Common myeloid progenitor, CD34-positive (primary cell): Measurements from ENCODE around the gene GPR161.

Experiments used
- CTCF ChIA-PET: fragments of 350-600 bp; sonication (Branson Sonifier 250); formaldehyde crosslinking; loops from one replicate; lab custom pipeline; 2021; ENCODE audit warnings: antibody characterized with exemption; lab: Charles Lee
- POLR2A ChIA-PET: fragments of 350-600 bp; sonication (Branson Sonifier 250); formaldehyde crosslinking; loops from one replicate; lab custom pipeline; 2021; ENCODE audit warnings: antibody characterized with exemption; lab: Charles Lee
- DNase-seq, 3 donors: peaks; one replicate each; pipeline versions ENCODE4 v3.0.0 to v3.0.0-alpha.2; 2013
- H3K27ac ChIP-seq, 2 experiments: 1 replicate in 1 of 2; 2 replicates in 1 of 2; pipeline ENCODE4 v1.7.0; 2013; ENCODE audit warnings: inconsistent platforms in 2 of 2, low read length in 2 of 2, mild to moderate bottlenecking in 2 of 2, low read depth in 1 of 2, moderate library complexity in 1 of 2; ENCODE audit not compliant: severe bottlenecking in 2 of 2, insufficient read depth in 1 of 2, poor library complexity in 1 of 2
- H3K27me3 ChIP-seq, 5 experiments: replicated peaks in 2 of 5; 1 replicate in 3 of 5; 2 replicates in 2 of 5; pipeline versions ENCODE4 v1.6.1 to v1.7.0; 2013; ENCODE audit warnings: low read length in 4 of 5, mild to moderate bottlenecking in 2 of 5, moderate library complexity in 2 of 5, inconsistent platforms in 1 of 5; ENCODE audit not compliant: insufficient read depth in 5 of 5, control insufficient read depth in 4 of 5
- H3K36me3 ChIP-seq, 4 experiments: 1 replicate in 2 of 4; 2 replicates in 2 of 4; pipeline versions ENCODE4 v1.6.1 to v1.7.0; 2013; ENCODE audit warnings: low read length in 3 of 4, control low read depth in 1 of 4, mild to moderate bottlenecking in 1 of 4; ENCODE audit not compliant: control insufficient read depth in 4 of 4, insufficient read depth in 4 of 4
- H3K4me1 ChIP-seq, 4 experiments: 1 replicate in 3 of 4; 2 replicates in 1 of 4; pipeline versions ENCODE4 v1.6.1 to v1.7.1; 2013; ENCODE audit warnings: low read length in 3 of 4, mild to moderate bottlenecking in 3 of 4, control low read depth in 1 of 4, inconsistent platforms in 1 of 4, moderate library complexity in 1 of 4; ENCODE audit not compliant: control insufficient read depth in 4 of 4, insufficient read depth in 4 of 4; ENCODE audit errors: control extremely low read depth in 1 of 4
- H3K4me3 ChIP-seq, 7 experiments: 1 replicate in 4 of 7; 2 replicates in 3 of 7; pipeline versions ENCODE4 v1.5.1 to v1.7.0; 2013; ENCODE audit warnings: mild to moderate bottlenecking in 7 of 7, low read length in 6 of 7, moderate library complexity in 6 of 7, inconsistent platforms in 2 of 7, low read depth in 2 of 7, control low read depth in 1 of 7; ENCODE audit not compliant: insufficient read depth in 4 of 7, control insufficient read depth in 1 of 7; ENCODE audit errors: extremely low read depth in 1 of 7
- H3K9me3 ChIP-seq, 5 experiments: 1 replicate in 4 of 5; 2 replicates in 1 of 5; pipeline versions ENCODE4 v1.6.1 to v1.7.1; 2013; ENCODE audit warnings: low read length in 4 of 5, mild to moderate bottlenecking in 2 of 5, inconsistent platforms in 1 of 5, low read depth in 1 of 5, moderate library complexity in 1 of 5; ENCODE audit not compliant: control insufficient read depth in 4 of 5, insufficient read depth in 2 of 5; ENCODE audit errors: control extremely low read depth in 1 of 5
- WGBS: methylation state at CpG from one replicate; pipeline ENCODE4 v1.1.5; 2013; ENCODE audit not compliant: insufficient coverage; 5-methylcytosine and 5-hydroxymethylcytosine counted together

Gene GPR161

GRCh38 chr1:168101336-168101735, 35.4 kb downstream of the GPR161 start:
- CTCF ChIA-PET = interaction anchor here (0.6 to 1.2 kb wide), 4 partner anchors 9 to 29 kb away, joined by 3 to 4 read pairs (median 4); no protein-coding TSS in a partner anchor
- Histone ChIP-seq H3K27ac (no peak overlapping the region), H3K36me3 (no peaks in the 10 kb centered on the region), H3K9me3 (no peaks in the 10 kb centered on the region), H3K4me3 (no peak overlapping the region), H3K4me1 (no peaks in the 10 kb centered on the region), H3K27me3 (no peaks in the 10 kb centered on the region)
- over 99% methylated on average over 8 of the region's 8 CpGs for WGBS
- POLR2A ChIA-PET = no interaction called here
- DNase-seq = no peak

- POLR2A ChIA-PET = no interaction called here
- no peaks in the 10 kb centered on the region for H3K36me3 ChIP-seq
- no peak overlapping the region for H3K27ac ChIP-seq
- H3K4me3 ChIP-seq = no peak overlapping the region
- CTCF ChIA-PET = interaction anchor here (0.7 to 1.0 kb wide), 3 partner anchors 8 to 30 kb away, joined by 3 to 4 read pairs (median 3); no protein-coding TSS in a partner anchor
- H3K4me1 ChIP-seq = no peaks in the 10 kb centered on the region
- no peak for DNase-seq
- 97% methylated on average over 4 of the region's 7 CpGs for whole genome bisulfite sequencing
- no peaks in the 10 kb centered on the region for H3K9me3 ChIP-seq
- H3K27me3 ChIP-seq = no peaks in the 10 kb centered on the region
Observed at GRCh38 chr1:168100315-168101002, 36.3 kb downstream of the GPR161 start.

GRCh38 chr1:168099337-168099801, 37.4 kb downstream of the GPR161 start:
- Histone ChIP-seq H3K9me3 (no peaks in the 10 kb centered on the region), H3K36me3 (no peaks in the 10 kb centered on the region), H3K4me1 (no peaks in the 10 kb centered on the region), H3K4me3 (no peak overlapping the region), H3K27ac (no peak overlapping the region), H3K27me3 (no peaks in the 10 kb centered on the region)
- CTCF ChIA-PET = interaction anchor here (0.7 to 1.2 kb wide), 2 partner anchors 11 to 15 kb away, joined by 3 read pairs; no protein-coding TSS in a partner anchor
- POLR2A ChIA-PET = no interaction called here
- no peak for DNase-seq
- WGBS = 96% methylated on average over 6 of the region's 7 CpGs

GRCh38 chr1:168098534-168099320, 38.0 kb downstream of the GPR161 start:
- POLR2A ChIA-PET = no interaction called here
- 98% methylated on average over 10 of the region's 15 CpGs for WGBS

GRCh38 chr1:168097921-168098528, 38.7 kb downstream of the GPR161 start:
- POLR2A ChIA-PET = no interaction called here
- H3K36me3 ChIP-seq = no peaks in the 10 kb centered on the region
- no peaks in the 10 kb centered on the region for H3K9me3 ChIP-seq
- H3K27me3 ChIP-seq = no peaks in the 10 kb centered on the region
- no peak overlapping the region for H3K27ac ChIP-seq
- WGBS = over 99% methylated on average over 12 of the region's 12 CpGs
- H3K4me3 ChIP-seq = no peak overlapping the region
- CTCF ChIA-PET = interaction anchor here (1.0 kb wide), 1 partner anchor 15 kb away, joined by 3 read pairs; no protein-coding TSS in a partner anchor
- no peak for DNase-seq
- no peaks in the 10 kb centered on the region for H3K4me1 ChIP-seq

More at GRCh38 chr1:168098534-168099320, 38.0 kb downstream of the GPR161 start:
- Histone ChIP-seq H3K27ac (no peak overlapping the region), H3K4me3 (no peak overlapping the region), H3K4me1 (no peaks in the 10 kb centered on the region), H3K36me3 (no peaks in the 10 kb centered on the region), H3K27me3 (no peaks in the 10 kb centered on the region), H3K9me3 (no peaks in the 10 kb centered on the region)
- no peak for DNase-seq
- CTCF ChIA-PET = interaction anchor here (1.0 to 1.2 kb wide), 2 partner anchors 14 to 16 kb away, joined by 3 read pairs; no protein-coding TSS in a partner anchor

GRCh38 chr1:168096296-168097165, 40.2 kb downstream of the GPR161 start:
- CTCF ChIA-PET = interaction anchor here (1.3 kb wide), 1 partner anchor 11 kb away, joined by 3 read pairs; no protein-coding TSS in a partner anchor
- WGBS = over 99% methylated on average over 27 of the region's 27 CpGs

More at GRCh38 chr1:168096296-168097165, 40.2 kb downstream of the GPR161 start:
- Histone ChIP-seq H3K36me3 (no peaks in the 10 kb centered on the region), H3K27me3 (no peaks in the 10 kb centered on the region), H3K4me1 (no peaks in the 10 kb centered on the region), H3K4me3 (no peak overlapping the region), H3K9me3 (no peaks in the 10 kb centered on the region), H3K27ac (no peak overlapping the region)
- POLR2A ChIA-PET = no interaction called here
- DNase-seq = no peak
